GM20000 (cell line): ENCODE measurements around the gene GRIN1.
"Not testable (repeated sequence)": the region's sequence is repeated elsewhere in the genome, so short reads cannot be mapped to it uniquely, and the experiment has no call there.

Source experiments
- DNase-seq: peaks from one replicate; pipeline ENCODE4 v3.0.0; 2012; ENCODE audit warnings: low spot score
- TF ChIP-seq, protein P1 (sequence below): IDR thresholded peaks from 2 replicates; pipeline ENCODE4 v1.5.1; 2012; ENCODE audit warnings: mild to moderate bottlenecking, control low read depth; ENCODE audit errors: extremely low read depth, missing control alignments

GRIN1 gene

DNA sequence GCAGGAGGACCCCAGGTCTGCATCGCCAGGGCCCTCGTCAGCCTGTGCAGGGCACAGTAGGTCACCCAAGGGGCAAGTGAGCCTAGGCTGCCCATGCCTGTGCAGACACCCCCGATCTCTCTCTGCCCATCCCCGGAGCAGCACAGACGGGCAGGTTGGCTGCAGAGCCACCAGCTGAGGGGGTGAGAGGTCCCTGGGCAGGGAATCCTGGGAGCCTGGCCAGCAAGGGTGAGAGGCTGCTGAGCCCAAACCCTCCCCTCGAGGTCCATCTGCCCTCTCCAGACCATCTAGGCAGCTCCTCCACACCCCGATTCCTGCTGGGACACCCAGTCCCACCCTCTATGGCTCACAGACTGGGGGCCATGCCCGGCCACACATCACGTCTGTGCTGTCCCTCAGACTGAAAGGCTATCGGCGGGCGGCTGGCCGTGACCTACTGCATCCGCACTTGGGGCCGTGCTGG lies 21.7 kb upstream of the GRIN1 start:
- no peak for DNase-seq
- TF ChIP-seq, protein P1, sequence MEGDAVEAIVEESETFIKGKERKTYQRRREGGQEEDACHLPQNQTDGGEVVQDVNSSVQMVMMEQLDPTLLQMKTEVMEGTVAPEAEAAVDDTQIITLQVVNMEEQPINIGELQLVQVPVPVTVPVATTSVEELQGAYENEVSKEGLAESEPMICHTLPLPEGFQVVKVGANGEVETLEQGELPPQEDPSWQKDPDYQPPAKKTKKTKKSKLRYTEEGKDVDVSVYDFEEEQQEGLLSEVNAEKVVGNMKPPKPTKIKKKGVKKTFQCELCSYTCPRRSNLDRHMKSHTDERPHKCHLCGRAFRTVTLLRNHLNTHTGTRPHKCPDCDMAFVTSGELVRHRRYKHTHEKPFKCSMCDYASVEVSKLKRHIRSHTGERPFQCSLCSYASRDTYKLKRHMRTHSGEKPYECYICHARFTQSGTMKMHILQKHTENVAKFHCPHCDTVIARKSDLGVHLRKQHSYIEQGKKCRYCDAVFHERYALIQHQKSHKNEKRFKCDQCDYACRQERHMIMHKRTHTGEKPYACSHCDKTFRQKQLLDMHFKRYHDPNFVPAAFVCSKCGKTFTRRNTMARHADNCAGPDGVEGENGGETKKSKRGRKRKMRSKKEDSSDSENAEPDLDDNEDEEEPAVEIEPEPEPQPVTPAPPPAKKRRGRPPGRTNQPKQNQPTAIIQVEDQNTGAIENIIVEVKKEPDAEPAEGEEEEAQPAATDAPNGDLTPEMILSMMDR, result no peak

DNA sequence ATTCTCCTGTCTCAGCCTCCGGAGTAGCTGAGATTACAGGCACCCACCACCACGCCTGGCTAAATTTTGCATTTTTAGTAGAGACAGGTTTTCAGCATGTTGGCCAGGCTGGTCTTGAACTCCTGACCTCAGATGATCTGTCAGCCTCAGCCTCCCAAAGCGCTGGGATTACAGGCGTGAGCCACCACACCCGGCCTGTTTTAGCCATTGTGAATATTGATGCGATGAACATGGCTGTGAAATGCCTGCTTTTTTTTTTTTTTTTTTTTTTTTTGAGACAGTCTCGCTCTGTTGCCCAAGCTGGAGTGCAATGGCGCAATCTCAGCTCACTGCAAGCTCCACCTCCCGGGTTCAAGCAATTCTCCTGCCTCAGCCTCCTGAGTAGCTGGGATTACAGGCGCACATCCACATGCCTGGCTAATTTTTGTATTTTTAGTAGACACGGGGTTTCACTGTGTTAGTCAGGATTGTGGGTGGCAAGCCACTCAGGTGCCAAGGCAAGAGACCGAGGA lies 20.8 kb upstream of the GRIN1 start:
- not testable (repeated sequence) for DNase-seq

DNA sequence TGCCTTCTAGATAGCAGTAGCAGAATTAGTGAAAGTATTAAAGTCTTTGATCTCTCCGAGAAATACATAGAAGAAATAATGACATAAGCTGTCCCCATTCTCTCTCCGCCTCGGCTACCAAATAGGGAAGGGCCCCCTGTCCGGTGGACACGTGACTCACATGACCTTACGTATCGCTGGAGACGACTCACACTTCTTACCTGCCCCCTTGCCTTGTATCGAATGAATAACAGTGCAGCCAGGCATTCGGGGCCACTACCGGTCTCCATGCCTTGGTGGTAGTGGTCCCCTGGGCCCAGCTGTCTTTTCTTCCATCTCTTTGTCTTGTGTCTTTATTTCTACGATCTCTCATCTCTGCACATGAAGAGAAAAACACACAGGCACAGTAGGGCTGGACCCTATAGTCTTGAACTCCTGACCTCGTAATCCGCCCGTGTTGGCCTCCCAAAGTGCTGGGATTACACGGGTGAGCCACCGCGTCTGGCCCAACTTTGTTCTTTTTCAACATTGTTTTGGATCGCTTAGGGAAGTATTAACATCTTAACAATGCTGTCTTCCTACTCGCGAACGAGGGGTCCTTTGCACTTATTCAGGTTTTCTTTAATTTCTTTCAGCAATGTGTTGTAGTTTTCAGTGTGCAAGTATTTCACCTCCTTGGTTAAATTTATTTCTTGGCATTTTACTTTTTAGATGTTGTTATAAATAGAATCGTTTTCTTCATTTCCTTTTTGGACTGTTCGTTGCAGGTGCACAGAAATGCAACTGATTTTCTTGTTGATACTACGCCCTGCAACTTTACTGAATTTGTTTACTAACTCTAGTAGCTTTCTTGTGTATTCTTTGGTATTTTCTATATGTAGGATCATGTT lies 16.8 kb upstream of the GRIN1 start:
- not testable (repeated sequence) for DNase-seq

DNA sequence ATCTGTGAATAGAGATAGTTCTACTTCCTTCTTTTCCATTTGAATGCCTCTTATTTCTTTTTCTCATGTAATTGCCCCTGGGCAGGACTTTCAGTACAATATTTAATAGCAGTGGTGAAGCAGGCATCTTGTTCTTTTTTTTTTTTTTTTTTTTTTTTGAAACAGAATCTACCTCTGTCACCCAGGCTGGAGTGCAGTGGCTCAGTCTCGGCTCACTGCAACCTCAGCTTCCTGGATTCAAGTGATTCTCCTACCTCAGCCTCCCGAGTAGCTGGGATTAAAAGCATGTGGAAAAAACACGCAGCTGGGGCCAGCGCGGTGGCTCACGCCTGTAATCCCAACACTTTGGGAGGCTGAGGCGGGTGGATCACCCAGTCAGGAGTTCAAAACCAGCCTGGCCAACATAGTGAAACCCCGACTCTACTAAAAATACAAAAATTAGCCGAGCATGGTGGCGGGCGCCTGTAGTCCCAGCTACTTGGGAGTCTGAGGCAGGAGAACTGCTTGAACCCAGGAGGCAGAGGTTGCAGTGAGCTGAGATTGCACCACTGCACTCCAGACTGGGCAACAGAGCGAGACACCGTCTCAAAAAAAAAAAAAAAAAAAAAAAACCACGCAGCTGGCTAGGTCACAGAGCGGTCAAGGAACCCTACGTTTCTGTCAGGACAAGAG lies 16.0 kb upstream of the GRIN1 start:
- DNase-seq, result not testable (repeated sequence)

DNA sequence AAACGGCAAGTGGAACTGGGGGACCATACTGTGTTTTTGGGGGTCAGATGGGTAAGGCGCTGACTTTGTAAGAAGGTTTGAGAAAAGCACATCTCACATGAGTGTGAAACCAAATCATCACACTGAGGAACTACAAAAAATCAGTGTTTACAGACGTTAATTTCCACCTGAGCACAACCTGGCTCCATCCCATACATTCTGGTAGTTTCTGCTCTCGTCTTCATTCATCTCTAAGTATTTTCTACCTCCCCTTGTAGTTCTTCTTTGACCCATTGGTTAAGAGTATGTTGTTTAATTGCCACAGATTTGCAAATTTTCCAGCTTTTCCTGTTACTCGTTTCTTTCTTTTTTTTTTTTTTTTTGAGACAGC lies 15.5 kb upstream of the GRIN1 start:
- TF ChIP-seq, protein P1, result no peak
- DNase-seq, result no peak

DNA sequence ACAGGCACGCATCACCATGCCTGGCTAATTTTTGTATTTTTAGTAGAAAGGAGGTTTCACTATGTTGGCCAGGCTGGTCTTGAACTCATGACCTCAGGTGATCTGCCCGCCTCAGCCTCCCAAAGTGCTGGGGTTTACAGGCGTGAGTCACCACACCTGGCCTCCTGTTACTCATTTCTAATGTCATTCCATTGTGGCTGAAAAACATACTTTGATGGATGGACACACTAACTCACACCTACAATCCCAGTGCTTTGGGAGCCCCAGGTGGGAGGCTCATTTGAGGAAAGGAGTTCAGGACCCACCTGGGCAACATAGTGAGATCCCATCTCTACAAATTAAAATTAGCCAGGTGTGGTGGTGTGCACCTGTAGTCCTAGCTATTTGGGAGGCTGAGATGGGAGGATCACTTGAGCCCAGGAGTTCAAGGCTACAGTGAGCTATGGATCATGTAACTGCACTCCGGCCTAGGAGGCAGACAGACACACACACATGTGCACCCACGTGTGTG lies 14.9 kb upstream of the GRIN1 start:
- DNase-seq, result not testable (repeated sequence)

DNA sequence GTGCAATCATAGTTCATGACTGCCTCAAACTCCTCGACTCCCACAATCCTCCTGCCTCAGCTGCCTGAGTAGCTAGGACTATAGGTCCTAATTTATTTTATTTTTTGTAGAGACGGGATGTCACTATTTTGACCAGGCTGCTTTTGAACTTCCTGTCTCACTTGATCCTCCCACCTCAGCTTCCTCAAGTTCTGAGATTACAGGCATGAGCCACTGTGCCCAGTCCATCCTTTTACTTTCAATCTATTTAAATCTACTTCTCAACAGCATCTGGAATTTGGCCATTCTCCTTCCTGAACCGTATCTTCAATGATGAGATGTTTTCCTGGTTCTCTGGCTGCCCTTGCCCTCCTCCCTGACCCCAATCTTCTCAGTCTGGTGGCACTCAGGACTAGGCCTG lies 12.2 kb upstream of the GRIN1 start:
- no peak for DNase-seq
- TF ChIP-seq, protein P1, result no peak

DNA sequence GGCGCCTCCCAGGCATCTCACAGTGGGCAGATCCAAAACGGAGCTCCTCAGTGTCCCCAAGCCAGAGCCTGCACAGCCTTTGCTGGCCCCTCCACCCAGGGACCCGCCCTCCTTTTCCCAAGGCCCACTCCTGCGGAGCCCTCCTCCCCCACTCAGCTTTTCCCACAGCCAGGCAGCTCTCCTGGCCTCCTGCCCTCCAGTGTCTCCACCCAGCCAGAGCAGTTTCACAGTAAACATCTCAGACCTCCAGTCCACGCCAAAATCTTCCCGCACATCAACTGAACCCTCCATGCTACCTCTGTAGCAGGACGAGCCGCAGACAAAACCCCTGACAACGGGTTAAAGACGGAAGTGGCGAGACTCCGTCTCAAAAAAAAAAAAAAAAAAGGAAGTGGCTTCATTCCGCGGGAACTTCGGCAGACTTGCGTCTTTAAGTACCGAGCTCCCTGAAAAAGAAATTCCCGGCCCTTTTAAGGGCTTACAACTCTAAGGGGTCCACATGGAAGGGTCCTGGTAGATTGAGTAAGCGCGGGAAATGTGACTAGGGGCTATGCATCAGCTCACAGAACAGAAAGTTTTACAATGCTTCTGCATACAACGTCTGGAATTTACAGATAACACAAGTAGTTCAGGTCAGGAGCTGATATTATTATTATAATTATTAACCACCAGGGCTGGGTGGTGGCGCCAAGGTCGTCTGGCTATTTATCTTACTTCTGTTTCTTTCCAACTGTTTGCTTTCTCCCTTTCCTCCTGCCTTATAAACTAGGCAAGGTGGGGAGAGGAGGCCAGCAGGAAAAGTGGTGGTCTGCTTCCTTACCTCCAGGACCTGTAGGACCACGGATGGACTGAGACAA lies 11.4 kb upstream of the GRIN1 start:
- DNase-seq, result no peak

More for the DNA sequence above, 11.4 kb upstream of the GRIN1 start:
- TF ChIP-seq, protein P1, result no peak
